Middle frontal gyrus (tissue), 1 donor: ENCODE measurements around the gene BTRC.

Source experiments
- DNase-seq: peaks from one replicate; pipeline ENCODE4 v3.0.0-alpha.2; 2015; ENCODE audit warnings: low spot score; ENCODE audit errors: extremely low spot score

Gene BTRC

GRCh38 chr10:101441541-101442455, 87.8 kb downstream of the BTRC start:
- DNase-seq, result peak; percentile 36

DNA sequence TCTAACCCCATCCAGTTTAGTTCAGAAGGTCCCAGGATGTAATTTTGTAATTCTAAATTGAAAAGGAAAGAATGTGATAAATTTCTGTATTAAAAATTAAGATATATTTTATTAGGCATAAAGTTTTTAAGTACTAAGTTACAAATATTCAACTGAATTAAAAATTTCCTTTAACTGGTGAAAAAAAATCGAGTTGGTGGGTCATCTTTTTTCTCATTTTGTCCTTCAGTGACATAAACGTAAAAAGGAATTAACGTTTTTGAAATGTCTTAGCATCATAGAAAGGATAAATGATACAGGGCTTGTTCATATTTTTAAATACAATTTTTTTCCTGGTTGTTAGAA, 88.5 kb downstream of the BTRC start:
- DNase-seq, result no peak

DNA sequence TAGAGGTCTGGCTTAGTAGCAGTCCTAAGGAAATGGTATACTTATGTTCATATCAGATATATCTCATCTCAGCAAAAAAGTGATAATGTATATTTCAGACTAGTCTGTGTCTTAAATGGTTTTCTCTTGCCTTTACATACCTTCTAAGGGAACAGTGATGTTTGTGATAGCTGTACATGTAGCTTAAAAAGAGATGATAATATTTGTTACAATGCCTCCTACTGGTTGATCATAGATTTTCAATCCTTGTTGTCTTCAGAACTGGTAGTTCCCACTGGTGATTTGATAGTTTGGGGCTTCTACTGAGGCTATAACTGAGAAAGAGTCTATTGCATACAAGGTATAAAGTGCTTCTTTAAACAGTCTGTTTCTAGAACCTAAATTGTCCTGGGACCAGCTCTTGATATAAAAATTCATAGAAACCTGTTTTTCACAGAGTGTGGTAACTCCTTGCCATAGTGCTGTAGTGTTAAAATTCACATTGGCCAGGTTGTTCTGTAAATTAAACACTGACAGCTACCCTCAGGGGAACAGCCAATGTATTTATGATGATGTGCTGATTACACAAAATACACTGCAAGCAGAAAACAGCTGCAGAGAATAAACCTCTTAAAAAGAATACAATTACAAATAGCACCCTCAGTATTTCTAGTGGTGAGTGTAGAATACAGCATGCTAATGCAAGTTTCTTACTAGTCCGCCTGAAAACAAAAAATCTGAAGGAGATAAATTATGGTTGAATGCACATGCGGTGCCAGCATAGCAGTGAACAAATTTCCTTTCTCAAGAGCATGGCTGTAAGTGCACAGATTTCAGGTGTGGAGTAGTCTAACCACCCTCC, 90.3 kb downstream of the BTRC start:
- DNase-seq, result no peak

DNA sequence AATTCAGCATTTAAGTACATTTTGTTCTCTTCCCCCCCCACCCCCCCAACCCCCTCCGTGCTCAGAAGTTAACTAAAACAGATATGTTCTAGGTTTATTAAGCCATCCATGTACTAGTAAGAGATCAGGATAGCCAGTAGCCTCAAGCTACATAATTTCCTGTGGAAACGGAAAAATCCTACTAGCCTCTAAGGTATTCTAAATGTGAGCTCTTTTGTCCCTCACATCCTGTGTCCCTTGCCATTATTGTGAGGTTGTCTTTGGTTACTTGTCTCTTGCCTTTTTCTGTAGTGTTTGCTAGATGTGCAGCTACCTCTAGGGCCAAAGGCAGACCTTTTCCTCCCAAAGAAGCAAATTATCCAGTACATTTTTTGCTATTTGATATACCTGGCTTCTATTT, 92.1 kb downstream of the BTRC start:
- DNase-seq, result no peak

DNA sequence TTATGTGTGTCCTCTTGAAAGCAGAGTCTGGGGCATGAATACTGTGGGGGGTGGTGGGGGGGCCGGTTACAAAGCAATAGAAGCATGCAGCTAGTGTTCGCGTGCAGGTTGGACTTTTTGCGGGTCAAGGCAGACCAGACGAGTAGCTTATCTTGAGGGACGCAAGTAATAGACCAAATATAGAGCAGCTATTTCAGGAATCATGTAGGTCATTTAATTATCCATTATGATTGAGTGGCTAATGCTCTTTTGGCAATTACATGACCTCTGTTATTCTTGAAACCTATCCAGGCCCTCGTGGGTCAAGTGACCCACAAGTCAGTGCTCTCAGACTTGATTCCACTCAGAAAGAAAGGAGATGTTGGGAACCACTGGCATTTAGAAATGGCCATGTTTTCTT, 93.0 kb downstream of the BTRC start:
- no peak for DNase-seq

DNA sequence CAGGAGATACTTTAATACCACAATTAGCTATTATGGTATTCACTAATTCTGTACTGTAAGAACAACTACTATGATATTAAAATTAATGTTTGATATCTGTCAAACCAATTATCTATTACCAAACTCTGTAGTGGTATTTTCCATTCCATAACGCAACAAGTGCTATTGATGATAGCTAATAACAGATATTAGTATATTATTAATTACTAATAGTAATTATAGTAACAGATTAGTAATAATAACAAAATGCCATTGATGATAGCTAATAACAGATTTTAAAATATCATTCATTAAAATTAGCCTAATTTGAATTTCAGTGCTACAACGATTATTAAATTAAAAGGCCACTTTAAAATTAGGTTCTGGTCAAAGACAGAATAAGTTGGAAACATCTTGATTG, 93.5 kb downstream of the BTRC start:
- DNase-seq, result no peak

GRCh38 chr10:101450277-101451080, 96.5 kb downstream of the BTRC start:
- DNase-seq, result no peak

- no peak for DNase-seq
Observed at GRCh38 chr10:101451261-101451660, 97.3 kb downstream of the BTRC start.

GRCh38 chr10:101451667-101452069, 97.7 kb downstream of the BTRC start:
- DNase-seq, result no peak

DNA sequence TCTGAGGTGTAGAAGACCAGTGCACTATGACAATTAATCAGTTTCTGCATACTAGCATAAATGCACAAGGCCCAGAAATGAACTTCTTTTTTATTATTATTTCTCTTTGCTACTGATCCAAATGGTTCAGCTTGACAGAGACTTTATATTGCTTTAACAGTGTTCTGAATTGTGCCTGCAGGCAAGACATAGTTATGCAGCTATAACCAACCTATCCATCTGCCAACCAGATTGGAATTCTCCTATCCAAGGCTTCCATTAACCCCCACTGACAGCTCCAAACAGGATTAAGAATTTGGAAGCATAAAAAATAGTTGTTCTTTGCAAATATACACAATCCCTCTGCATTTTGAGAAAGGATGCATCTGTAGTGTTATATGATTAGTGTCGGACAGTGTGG, 98.2 kb downstream of the BTRC start:
- no peak for DNase-seq

DNA sequence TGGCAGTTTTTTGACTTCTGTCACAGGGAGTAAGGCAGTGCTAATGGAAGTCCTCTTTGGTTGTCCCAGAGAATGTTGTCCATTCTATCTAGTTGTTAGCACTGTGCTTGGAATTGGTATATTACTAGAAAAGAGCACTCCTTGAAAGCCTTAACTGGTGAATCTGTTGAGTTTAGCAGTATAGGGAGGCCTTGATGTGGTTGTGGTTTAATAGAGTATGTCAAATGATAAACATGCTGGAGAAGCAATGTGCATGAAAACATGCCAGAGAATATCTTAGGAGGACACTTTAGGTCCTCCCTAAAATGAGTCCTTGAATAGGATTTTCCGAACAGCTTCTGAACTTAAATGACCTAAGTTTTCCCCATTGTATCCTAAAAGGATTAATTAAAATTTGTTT, 98.6 kb downstream of the BTRC start:
- no peak for DNase-seq

- no peak for DNase-seq
Observed at GRCh38 chr10:101453318-101453717, 99.4 kb downstream of the BTRC start.

DNA sequence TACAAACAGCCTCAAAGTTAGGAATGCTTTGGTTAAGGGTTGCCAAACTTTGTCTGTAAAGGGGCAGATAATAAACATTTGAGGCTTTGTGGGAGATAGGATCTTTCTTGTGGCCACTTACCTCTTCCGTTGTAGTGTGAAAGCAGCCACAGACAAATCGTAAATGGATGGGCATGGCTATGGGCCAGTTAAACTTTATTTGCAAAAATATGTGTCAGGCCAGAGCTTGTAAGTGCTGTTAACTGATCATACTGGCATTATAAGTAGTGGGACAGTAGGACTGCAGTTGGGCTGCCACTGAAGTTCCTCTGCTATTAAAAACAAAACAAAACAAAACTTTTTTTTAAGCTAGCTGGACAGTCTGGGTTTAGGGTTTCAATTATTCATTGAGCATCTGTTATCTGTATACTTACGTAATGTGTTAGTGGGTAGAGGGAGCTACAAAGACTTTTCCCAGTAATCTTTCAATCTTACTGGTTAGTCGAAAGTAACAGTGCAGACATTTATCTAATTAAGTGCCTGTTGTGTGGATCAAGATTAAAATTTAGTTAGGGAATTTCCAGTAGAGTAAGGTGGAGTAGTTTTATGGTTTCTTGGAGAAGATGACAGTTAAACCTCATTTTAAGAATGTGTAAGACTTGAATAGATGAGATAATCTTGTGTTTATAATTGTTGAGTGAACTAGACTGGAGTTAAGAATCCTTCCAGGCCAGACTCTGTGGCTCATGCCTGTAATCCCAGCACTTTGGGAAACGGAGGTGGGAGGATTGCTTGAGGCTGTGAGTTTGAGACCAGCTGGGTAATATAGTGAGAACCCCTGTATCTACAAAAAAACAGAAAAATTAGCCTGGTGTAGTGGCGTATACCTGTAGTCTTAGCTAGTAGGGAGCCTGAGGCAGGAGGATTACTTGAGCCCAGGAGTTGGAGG, 100.1 kb downstream of the BTRC start:
- no peak for DNase-seq

GRCh38 chr10:101458869-101459268, 104.9 kb downstream of the BTRC start:
- no peak for DNase-seq

DNA sequence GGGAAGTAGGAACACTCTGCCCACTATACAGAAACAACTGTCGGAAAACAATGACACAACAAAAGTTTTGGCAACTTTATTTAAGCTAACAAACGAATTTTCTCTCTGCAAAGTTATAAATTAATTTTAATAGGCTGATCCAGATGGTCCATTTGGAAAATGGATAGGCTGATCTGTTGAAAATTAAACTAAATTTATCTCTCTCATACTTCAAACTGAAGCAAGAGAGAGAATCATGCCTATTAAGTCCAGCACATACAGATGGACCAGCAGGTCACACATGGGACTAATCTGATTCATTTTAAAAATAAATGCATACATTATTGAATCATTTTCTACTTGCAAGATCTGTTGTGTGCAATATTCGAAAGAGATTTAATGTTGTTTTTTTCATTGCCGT, 110.1 kb downstream of the BTRC start:
- DNase-seq, result no peak

DNA sequence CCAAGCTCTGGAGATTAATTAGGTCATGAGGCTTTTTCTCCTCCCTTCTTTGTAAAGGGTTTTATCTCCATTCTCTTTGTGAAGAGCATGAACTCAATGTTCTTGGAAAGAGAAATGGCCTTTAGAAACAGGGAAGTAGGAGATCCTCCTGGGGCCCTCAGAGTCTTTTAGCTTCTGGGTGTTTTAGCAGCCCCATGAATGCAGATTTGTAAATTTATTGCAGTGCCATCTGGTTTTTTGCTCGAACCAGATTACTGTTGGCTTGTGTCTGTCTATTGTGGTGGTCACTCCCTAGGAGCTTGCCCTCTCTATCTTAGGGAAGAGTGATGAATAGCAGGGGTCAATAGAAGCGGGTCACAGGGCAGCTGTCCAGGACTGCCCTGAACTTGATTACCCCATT, 110.6 kb downstream of the BTRC start:
- DNase-seq, result no peak

DNA sequence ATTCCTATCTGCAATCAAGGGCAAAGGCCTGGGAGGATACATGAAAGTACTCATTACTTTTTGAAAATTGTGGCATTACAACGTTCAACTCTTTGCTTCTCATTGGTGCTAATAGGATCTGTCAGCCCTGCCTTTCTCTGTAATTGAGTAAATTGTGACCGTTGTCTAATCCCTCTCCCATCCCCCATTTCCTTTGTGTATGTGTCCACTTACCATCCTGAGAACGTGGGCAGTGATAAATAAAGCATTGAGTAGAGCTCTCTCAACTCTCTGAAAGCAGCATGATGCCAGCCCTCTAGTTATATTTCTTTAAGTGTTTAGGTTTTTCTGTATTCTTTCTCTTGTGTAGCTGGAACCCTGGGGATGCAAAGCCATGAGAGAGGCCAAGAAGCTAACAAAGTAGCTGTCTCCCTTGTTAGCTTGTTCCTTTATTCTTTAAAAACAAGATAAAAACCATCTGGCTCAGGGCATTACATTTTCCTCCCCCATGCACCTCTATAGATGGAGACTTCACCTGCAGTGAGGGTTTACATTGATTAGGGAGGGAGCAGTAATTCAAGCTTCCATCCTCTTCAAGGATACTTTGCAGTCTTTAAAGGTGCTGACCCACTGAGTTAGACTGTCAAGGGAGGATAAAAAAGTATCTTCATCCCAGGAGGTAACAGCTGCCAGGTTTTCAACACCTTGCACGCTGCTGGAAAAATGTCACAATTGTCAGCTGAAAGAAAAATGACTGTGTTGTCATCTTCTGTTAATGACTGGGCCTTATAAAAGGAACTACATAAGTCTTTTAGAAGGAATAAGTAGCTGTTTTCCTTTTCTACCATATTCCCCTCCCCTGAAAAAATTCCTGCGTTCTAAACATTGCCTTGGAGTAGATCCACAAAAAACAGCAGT, 112.3 kb downstream of the BTRC start:
- no peak for DNase-seq

DNA sequence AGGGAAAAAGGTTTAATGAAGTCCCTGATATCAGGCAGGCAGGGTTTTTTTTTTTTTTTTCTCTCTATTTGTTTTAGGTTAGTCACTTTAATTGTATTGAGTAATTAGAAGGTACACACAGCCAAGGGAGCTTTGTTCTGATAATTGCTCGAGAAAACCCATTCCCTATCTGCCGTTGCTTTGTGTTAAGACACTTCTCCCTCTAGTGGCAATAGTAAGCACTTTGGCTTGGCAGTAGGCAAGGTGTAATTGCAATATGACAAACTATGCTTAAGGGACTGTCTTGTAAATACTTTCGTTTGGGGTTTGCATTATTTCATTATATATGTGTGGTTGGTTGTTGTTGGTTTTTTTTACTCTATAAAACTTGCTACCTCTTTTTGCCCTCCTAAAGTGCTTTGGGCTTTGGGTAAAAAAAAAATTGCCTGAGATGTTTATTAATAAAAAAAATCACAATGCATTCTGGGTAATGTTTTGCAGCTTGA, 113.4 kb downstream of the BTRC start:
- DNase-seq, result no peak

DNA sequence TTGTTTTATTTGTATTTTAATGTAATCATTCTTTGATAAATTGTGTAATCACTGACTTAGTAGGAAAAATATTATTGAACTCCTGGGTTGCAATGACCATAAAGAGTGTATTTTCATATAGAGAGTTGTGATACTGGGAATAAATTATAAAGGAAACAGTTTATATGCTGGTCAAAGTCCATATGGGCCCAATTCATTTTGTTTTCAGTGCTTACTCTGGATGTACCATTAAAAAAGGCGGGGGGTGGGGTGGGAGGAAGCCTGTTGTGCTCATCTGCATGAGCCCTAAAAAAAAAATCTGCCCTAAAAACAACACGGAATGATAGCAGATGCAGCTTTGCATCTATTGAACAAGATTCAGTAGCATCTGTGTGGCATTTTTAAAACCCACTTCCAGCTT, 114.2 kb downstream of the BTRC start:
- no peak for DNase-seq

- DNase-seq, result no peak
Observed at GRCh38 chr10:101476383-101476782, 122.4 kb downstream of the BTRC start.
